Endothelial cell of umbilical vein (primary cell): Measurements from ENCODE around the gene KRTAP24-1. TPM values are rescaled to one million over a fixed set of nuclear protein-coding genes. Genes with fewer than 3 reads are reported as not detected.

ENCODE experiments used
- BruUV-seq: library from RNA; stranded (reverse); fragments of 400-500 nt; replicated peaks from 2 replicates; lab custom pipeline; 2021; lab: Mats Ljungman, UMichigan
- CTCF ChIA-PET: fragments of 300-600, 350-600 bp; sonication (Branson Sonifier 250); formaldehyde crosslinking; loops from one replicate; lab custom pipeline; 2021; ENCODE audit warnings: antibody characterized with exemption, inconsistent platforms; lab: Charles Lee
- POLR2A ChIA-PET: fragments of 300-600, 350-600 bp; sonication (Branson Sonifier 250); formaldehyde crosslinking; loops from one replicate; lab custom pipeline; 2021; ENCODE audit warnings: antibody characterized with exemption, inconsistent platforms; lab: Charles Lee
- DNase-seq: peaks from one replicate; pipeline ENCODE4 v3.0.0-alpha.2; 2011; ENCODE audit warnings: low read depth, low spot score
- FAIRE-seq: peaks from 2 replicates; lab custom pipeline; 2011; peaks lifted over from hg19 to GRCh38; lab: Jason Lieb, UNC
- H2AFZ ChIP-seq: 2 replicates; pipeline ENCODE4 v1.6.0; 2012; ENCODE audit warnings: low read depth, low read length, control low read depth, inconsistent platforms
- H3K27ac ChIP-seq: 2 replicates; pipeline ENCODE4 v1.5.1; 2011; ENCODE audit warnings: low read depth, mild to moderate bottlenecking, control low read depth, low read length, moderate library complexity; ENCODE audit not compliant: insufficient read depth
- H3K27me3 ChIP-seq, 2 experiments: 2 replicates each; pipeline versions ENCODE4 v1.6.0 to v1.6.1; 2011; ENCODE audit warnings: low read length in 2 of 2, mixed read lengths in 1 of 2; ENCODE audit not compliant: control insufficient read depth in 2 of 2, insufficient read depth in 2 of 2
- H3K36me3 ChIP-seq, 2 experiments: 2 replicates in 1 of 2; 3 replicates in 1 of 2; pipeline ENCODE4 v1.5.1; 2011; ENCODE audit warnings: low read length in 2 of 2, mild to moderate bottlenecking in 1 of 2, moderate library complexity in 1 of 2; ENCODE audit not compliant: control insufficient read depth in 2 of 2, insufficient read depth in 2 of 2; ENCODE audit errors: extremely low read depth in 1 of 2
- H3K4me1 ChIP-seq: 3 replicates; pipeline ENCODE4 v1.5.1; 2011; ENCODE audit warnings: mild to moderate bottlenecking, low read length; ENCODE audit not compliant: control insufficient read depth, insufficient read depth; ENCODE audit errors: extremely low read depth
- H3K4me2 ChIP-seq: 2 replicates; pipeline ENCODE4 v1.6.1; 2011; ENCODE audit warnings: low read length, control low read depth, mixed read lengths; ENCODE audit not compliant: insufficient read depth
- H3K4me3 ChIP-seq, 3 experiments: fragments of 200-600 bp in 1 of 3; sonication (generic), shearing (Covaris generic) in 1 of 3; replicated peaks in 1 of 3; 2 replicates each; pipeline ENCODE4 v1.5.1; 2011 to 2016; ENCODE audit warnings: control low read depth in 3 of 3, low read length in 3 of 3, mild to moderate bottlenecking in 2 of 3, inconsistent platforms in 1 of 3, low read depth in 1 of 3, moderate library complexity in 1 of 3; ENCODE audit not compliant: insufficient read depth in 1 of 3
- H3K79me2 ChIP-seq: 2 replicates; pipeline ENCODE4 v1.6.0; 2012; ENCODE audit warnings: low read length, inconsistent platforms; ENCODE audit not compliant: control insufficient read depth, insufficient read depth
- H3K9ac ChIP-seq: replicated peaks from 2 replicates; pipeline ENCODE3; 2011; ENCODE audit warnings: low read length, control low read depth; ENCODE audit not compliant: insufficient read depth; ENCODE audit errors: extremely low read depth
- H3K9me1 ChIP-seq: replicated peaks from 3 replicates; pipeline ENCODE4 v1.6.0; 2011; ENCODE audit warnings: mild to moderate bottlenecking, low read length; ENCODE audit not compliant: control insufficient read depth, insufficient read depth; ENCODE audit errors: extremely low read depth
- H3K9me3 ChIP-seq: replicated peaks from 2 replicates; pipeline ENCODE4 v1.5.1; 2012; ENCODE audit warnings: low read length, inconsistent platforms; ENCODE audit not compliant: control insufficient read depth, insufficient read depth
- H4K20me1 ChIP-seq: replicated peaks from 2 replicates; pipeline ENCODE3; 2011; ENCODE audit warnings: mild to moderate bottlenecking, low read length; ENCODE audit not compliant: control insufficient read depth, insufficient read depth; ENCODE audit errors: extremely low read depth
- CTCF ChIP-seq, 2 donors: IDR thresholded peaks; 1 replicate in 1 of 2; 2 replicates in 1 of 2; pipeline ENCODE4 v1.5.1; 2011; ENCODE audit warnings: low read length in 2 of 2, mild to moderate bottlenecking in 2 of 2, moderate library complexity in 2 of 2, control low read depth in 1 of 2, inconsistent platforms in 1 of 2, low read depth in 1 of 2; ENCODE audit not compliant: insufficient read depth in 1 of 2; ENCODE audit errors: extremely low read depth in 1 of 2
- EZH2 ChIP-seq: IDR thresholded peaks from 2 replicates; pipeline ENCODE4 v1.6.1; 2012; ENCODE audit warnings: borderline replicate concordance, low read depth, mild to moderate bottlenecking, moderate library complexity, low read length, inconsistent platforms; ENCODE audit not compliant: severe bottlenecking
- FOS ChIP-seq: IDR thresholded peaks from 2 replicates; pipeline ENCODE4 v1.6.1; 2011; ENCODE audit warnings: mild to moderate bottlenecking, low read length, moderate library complexity, borderline replicate concordance; ENCODE audit not compliant: insufficient read depth
- GATA2 ChIP-seq: IDR thresholded peaks from 2 replicates; pipeline ENCODE4 v1.7.0; 2011; ENCODE audit warnings: low read depth, mild to moderate bottlenecking, moderate library complexity, mixed read lengths, low read length; ENCODE audit not compliant: insufficient read length, insufficient read depth
- JUN ChIP-seq: IDR thresholded peaks from 2 replicates; pipeline ENCODE4 v1.6.1; 2011; ENCODE audit warnings: borderline replicate concordance, low read depth; ENCODE audit not compliant: insufficient read length, insufficient read depth
- MAX ChIP-seq: IDR thresholded peaks from 2 replicates; pipeline ENCODE4 v1.6.1; 2011; ENCODE audit not compliant: insufficient read depth, insufficient read length
- MYC ChIP-seq: IDR thresholded peaks from one replicate; pipeline ENCODE4 v1.6.1; 2011; ENCODE audit warnings: mild to moderate bottlenecking, low read depth, low read length
- POLR2A ChIP-seq: IDR thresholded peaks from 2 replicates; pipeline ENCODE4 v1.6.1; 2012; ENCODE audit warnings: low read depth, mild to moderate bottlenecking, control low read depth, low read length
- POLR2AphosphoS5 ChIP-seq: IDR thresholded peaks from 2 replicates; pipeline ENCODE4 v1.6.1; 2012; ENCODE audit warnings: low read depth, mild to moderate bottlenecking, control low read depth, low read length, moderate library complexity; ENCODE audit not compliant: insufficient read depth
- dilution Hi-C: fragments of 300-500 bp; cut with MboI; formaldehyde crosslinking; loops from one replicate; pipeline ENCODE4 v1.15.0; 2019; ENCODE audit warnings: low sequenced_read_pairs; ENCODE audit not compliant: extremely low pct_ligation_motif_present
- intact Hi-C: fragments of 100-400 bp; cut with micrococcal nuclease; formaldehyde crosslinking; loops from one replicate; pipeline ENCODE4 v1.10.0; 2022
- polyA plus RNA-seq, 4 experiments: library from polyadenylated mRNA; depleted of rRNA in 3 of 4; stranded (reverse) in 3 of 4; unstranded in 1 of 4; fragments of >200 nt; gene quantifications; 2 replicates each; pipeline versions ENCODE4 v1.2.1 to v1.2.3, GENCODE V29; 2011 to 2012; ENCODE audit warnings: missing spikeins in 1 of 4
- total RNA-seq: library from RNA; stranded (reverse); gene quantifications from 2 replicates; pipeline ENCODE4 v1.2.3, GENCODE V29; 2021

KRTAP24-1 gene
- total and polyA plus RNA-seq, 2 donors (not counting 3 experiments of a cell fraction or from before 2014, with no cell fraction given) = not detected

GRCh38 chr21:30255679-30256078, 27.1 kb downstream of the KRTAP24-1 start:
- no peak overlapping the region for H3K27ac ChIP-seq
- no TSS peak for BruUV-seq
- FAIRE-seq (no peak), DNase-seq (no peak)
- H3K36me3 ChIP-seq = no peaks in the 10 kb centered on the region
- no peak for TF ChIP-seq GATA2
- TF ChIP-seq JUN = no peak
- TF ChIP-seq POLR2A = no peak
- no peaks in the 10 kb centered on the region for H3K79me2 ChIP-seq
- no peaks in the 10 kb centered on the region for H3K27me3 ChIP-seq
- intact Hi-C loops = no loop called here
- H3K9ac ChIP-seq = no peak overlapping the region
- no peaks in the 10 kb centered on the region for H3K9me1 ChIP-seq
- dilution Hi-C loops = no loop called here
- CTCF ChIA-PET = no interaction called here
- H3K4me1 ChIP-seq = no peaks in the 10 kb centered on the region
- no peak overlapping the region for H2AFZ ChIP-seq
- POLR2A ChIA-PET = no interaction called here
- no peaks in the 10 kb centered on the region for H3K9me3 ChIP-seq
- no peaks in the 10 kb centered on the region for H4K20me1 ChIP-seq
- no peak overlapping the region for H3K4me2 ChIP-seq
- no peak overlapping the region for H3K4me3 ChIP-seq

GRCh38 chr21:30251781-30252180, 31.0 kb downstream of the KRTAP24-1 start:
- H3K9me3 ChIP-seq = peaks cover 5% of the 10 kb centered on the region
- no peak overlapping the region for H3K9ac ChIP-seq
- dilution Hi-C loops = no loop called here
- H2AFZ ChIP-seq = no peak overlapping the region
- intact Hi-C loops = no loop called here
- no peaks in the 10 kb centered on the region for H4K20me1 ChIP-seq
- no TSS peak for BruUV-seq
- no peaks in the 10 kb centered on the region for H3K27me3 ChIP-seq
- no peak overlapping the region for H3K4me3 ChIP-seq
- H3K4me2 ChIP-seq = no peak overlapping the region
- no peak overlapping the region for H3K27ac ChIP-seq
- no peaks in the 10 kb centered on the region for H3K4me1 ChIP-seq
- H3K36me3 ChIP-seq = no peaks in the 10 kb centered on the region
- ChIA-PET POLR2A (no interaction called here), CTCF (no interaction called here)
- no peak for DNase-seq
- no peaks in the 10 kb centered on the region for H3K79me2 ChIP-seq
- FAIRE-seq = no peak
- H3K9me1 ChIP-seq = no peaks in the 10 kb centered on the region
- TF ChIP-seq POLR2AphosphoS5 = no peak
- TF ChIP-seq JUN = no peak
- TF ChIP-seq EZH2 = no peak
- no peak for TF ChIP-seq POLR2A
- no peak for TF ChIP-seq MAX
- TF ChIP-seq FOS = no peak
- no peak for TF ChIP-seq MYC
- no peak for TF ChIP-seq CTCF (IDR thresholded peaks at IDR 0.05; ENCODE audit: extremely low read depth in 1 of 2, insufficient read depth in 1 of 2, low read depth in 1 of 2, low read length in 2 of 2)
- TF ChIP-seq GATA2 = no peak
